Astrocyte of the cerebellum (primary cell): ENCODE measurements around the gene NAT9.

Experiments
- DNase-seq: peaks from one replicate; pipeline ENCODE4 v3.0.0-alpha.2; 2011; ENCODE audit warnings: low read depth
- H3K4me3 ChIP-seq: 2 replicates; pipeline ENCODE4 v1.5.1; 2011; ENCODE audit warnings: mild to moderate bottlenecking, low read depth, low read length, moderate library complexity
- in situ Hi-C: cut with HindIII; loops from 2 replicates; pipeline ENCODE4 v1.10.0; 2017; ENCODE audit warnings: low sequenced_read_pairs
- TF ChIP-seq, protein P1 (sequence below): IDR thresholded peaks from 2 replicates; pipeline ENCODE4 v1.5.1; 2012; ENCODE audit warnings: low read length, low read depth, moderate library complexity, mild to moderate bottlenecking; ENCODE audit errors: missing control alignments

Gene NAT9

DNA sequence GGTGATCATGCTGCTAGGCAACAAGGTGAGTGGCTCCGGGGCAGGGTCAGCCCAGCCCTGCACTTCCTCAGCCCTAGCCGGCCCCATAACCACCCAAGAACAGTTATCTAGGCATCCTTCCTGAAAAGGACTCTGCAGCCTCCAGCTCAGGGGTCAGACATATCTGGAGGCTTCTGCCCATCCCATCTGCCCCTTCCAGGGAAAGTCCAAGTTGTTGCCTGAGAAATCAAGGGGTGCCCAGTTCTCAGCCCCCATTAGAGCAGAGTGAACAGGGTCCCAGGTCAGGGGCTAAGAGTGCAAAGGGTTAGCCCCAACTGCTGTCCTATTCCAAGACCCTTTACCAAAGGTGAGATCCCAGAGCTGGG is 31.8 kb downstream of the NAT9 start:
- H3K4me3 ChIP-seq = no peak overlapping the region
- DNase-seq = no peak
- TF ChIP-seq, protein P1, sequence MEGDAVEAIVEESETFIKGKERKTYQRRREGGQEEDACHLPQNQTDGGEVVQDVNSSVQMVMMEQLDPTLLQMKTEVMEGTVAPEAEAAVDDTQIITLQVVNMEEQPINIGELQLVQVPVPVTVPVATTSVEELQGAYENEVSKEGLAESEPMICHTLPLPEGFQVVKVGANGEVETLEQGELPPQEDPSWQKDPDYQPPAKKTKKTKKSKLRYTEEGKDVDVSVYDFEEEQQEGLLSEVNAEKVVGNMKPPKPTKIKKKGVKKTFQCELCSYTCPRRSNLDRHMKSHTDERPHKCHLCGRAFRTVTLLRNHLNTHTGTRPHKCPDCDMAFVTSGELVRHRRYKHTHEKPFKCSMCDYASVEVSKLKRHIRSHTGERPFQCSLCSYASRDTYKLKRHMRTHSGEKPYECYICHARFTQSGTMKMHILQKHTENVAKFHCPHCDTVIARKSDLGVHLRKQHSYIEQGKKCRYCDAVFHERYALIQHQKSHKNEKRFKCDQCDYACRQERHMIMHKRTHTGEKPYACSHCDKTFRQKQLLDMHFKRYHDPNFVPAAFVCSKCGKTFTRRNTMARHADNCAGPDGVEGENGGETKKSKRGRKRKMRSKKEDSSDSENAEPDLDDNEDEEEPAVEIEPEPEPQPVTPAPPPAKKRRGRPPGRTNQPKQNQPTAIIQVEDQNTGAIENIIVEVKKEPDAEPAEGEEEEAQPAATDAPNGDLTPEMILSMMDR = no peak
- in situ Hi-C loops = no loop called here

DNA sequence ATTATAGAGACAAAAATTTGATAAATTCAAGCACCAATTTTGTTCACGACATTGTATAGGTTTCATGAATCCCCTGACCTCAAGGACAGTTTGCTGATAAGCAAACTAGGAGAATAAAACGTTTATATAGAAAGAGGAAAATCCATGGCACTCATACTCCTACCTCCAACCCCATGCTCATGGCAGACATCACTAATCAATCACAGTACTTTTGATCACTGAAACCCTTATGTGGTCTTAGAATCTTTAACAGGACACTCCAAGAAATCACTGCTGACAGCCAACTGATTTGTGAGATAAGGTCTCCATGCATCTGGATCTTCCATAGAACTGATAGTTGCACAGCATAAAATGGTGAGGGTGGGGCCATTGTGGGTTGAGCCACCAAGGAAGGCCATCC is 32.4 kb downstream of the NAT9 start:
- no peak for DNase-seq
- in situ Hi-C loops = no loop called here
- TF ChIP-seq, protein P1 = no peak
- no peak overlapping the region for H3K4me3 ChIP-seq

DNA sequence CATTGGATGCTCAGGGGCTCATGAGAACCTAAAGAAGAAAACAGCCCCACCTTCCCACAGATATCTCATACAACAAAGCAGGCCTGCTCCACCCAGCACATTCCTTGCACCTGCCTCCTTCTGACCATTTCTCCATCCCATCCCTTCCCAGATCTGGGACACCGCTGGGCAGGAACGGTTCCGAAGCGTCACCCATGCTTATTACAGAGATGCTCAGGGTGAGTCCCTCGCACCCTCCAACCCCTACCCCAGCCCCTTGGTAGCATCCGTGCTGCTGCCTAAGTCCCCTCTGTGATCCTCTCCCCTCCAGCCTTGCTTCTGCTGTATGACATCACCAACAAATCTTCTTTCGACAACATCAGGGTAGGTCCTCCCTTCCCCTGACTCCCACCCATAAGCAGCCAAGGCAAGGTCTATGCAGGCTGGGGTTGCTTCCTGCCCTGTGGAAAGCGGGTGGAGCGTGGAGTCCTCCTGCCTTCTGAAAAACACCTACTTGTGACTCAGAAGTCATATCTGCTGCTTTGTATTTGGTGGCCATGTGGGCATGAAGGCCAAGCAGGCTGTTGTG is 33.1 kb downstream of the NAT9 start:
- in situ Hi-C loops = no loop called here
- no peak for DNase-seq
- TF ChIP-seq, protein P1 = no peak
- no peak overlapping the region for H3K4me3 ChIP-seq

DNA sequence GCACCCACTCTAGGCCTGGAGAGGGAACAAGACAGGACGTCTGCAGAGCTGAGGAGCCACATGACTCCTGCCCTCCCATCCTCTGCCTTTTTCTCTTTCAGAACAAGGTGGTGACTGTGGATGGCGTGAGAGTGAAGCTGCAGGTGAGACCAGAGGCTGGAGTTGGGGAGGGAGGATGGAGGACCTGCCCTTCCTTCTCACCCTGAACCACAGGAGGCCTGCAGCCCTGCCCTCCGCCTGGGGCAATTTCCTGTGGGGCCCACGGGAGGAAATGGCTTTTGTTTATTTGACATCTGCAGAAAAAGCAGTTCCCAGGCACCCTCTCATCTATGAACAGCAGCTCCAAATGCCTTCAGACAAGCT is 34.0 kb downstream of the NAT9 start:
- TF ChIP-seq, protein P1 = no peak

DNA sequence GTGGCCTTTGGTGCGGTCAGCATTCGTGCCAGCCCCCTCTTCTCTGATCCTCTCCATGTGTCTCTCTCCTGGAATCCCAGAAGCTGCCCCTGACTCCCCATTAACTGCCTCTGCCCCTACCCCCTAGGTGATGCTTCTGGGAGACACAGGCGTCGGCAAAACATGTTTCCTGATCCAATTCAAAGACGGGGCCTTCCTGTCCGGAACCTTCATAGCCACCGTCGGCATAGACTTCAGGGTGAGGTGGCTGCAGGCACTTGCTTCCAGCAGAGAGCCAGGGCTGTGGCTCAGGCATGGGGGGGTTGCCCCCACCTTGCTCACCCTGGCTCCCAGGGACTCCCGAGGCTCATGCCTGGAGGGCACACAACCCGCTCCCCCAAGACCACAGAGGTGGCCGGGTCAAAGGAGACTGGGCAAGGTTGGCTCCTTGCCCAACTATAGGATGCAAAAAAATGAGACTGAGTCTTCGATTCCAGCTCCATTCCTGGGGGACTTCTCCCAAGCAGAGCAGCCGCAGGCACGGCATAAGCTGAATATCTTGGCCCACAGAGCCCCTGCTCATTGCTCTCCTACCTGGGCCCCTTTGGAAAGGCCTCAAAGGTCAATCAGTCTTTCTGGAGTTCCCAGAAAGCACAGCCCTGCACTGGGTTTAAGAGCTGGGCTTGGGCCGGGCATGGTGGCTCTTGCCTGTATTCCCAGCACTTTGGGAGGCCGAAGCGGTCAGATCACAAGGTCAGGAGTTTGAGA is 35.3 kb downstream of the NAT9 start:
- no peak for DNase-seq
- no peak overlapping the region for H3K4me3 ChIP-seq
- in situ Hi-C loops = no loop called here
- TF ChIP-seq, protein P1 = no peak

More for the DNA sequence above, 34.0 kb downstream of the NAT9 start:
- H3K4me3 ChIP-seq = no peak overlapping the region
- no peak for DNase-seq
- in situ Hi-C loops = no loop called here

DNA sequence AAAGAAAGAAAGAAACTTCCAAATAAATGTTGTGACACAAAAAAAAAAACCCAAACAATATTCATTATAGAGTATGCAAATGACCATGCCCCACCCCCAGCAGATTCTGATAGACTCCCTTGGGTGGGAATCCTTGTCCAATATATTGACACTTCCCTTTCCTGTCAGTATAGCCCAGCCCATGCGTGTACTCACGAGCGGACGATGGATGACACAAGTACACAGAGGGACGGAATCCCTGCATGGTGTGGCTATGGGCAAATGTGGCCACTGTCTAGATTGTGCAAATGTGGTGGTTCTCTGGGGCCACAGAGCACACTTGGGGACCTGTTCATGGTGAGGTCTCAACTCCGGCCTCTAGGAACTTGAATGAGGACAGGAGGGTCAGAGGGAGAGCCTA is 36.0 kb downstream of the NAT9 start:
- TF ChIP-seq, protein P1 = no peak
- no peak overlapping the region for H3K4me3 ChIP-seq
- in situ Hi-C loops = no loop called here
- no peak for DNase-seq
